HG02885 (cell line): ENCODE data around the gene OXA1L.

Source experiments
- ATAC-seq: cut with Tn5 transposase; IDR thresholded peaks from one replicate; pipeline ENCODE4 v1.9.1; 2021; ENCODE audit warnings: mild to moderate bottlenecking; ENCODE audit not compliant: unreplicated experiment, poor library complexity

OXA1L gene

GRCh38 chr14:22821193-22822015 lies 54.9 kb downstream of the OXA1L start:
- no peak for ATAC-seq

GRCh38 chr14:22822016-22822570 lies 55.6 kb downstream of the OXA1L start:
- ATAC-seq: no peak
